Metanephros (tissue), 1 donor: Measurements from ENCODE around the gene SMG7. TPM values are rescaled to one million over a fixed set of nuclear protein-coding genes. Genes with fewer than 3 reads are reported as not detected.

Experiments used
- total RNA-seq: library from RNA; depleted of rRNA; stranded (reverse); fragments of >200 nt; gene quantifications from one replicate; pipeline ENCODE4 v1.2.3, GENCODE V29; 2014

The SMG7 gene, protein sequence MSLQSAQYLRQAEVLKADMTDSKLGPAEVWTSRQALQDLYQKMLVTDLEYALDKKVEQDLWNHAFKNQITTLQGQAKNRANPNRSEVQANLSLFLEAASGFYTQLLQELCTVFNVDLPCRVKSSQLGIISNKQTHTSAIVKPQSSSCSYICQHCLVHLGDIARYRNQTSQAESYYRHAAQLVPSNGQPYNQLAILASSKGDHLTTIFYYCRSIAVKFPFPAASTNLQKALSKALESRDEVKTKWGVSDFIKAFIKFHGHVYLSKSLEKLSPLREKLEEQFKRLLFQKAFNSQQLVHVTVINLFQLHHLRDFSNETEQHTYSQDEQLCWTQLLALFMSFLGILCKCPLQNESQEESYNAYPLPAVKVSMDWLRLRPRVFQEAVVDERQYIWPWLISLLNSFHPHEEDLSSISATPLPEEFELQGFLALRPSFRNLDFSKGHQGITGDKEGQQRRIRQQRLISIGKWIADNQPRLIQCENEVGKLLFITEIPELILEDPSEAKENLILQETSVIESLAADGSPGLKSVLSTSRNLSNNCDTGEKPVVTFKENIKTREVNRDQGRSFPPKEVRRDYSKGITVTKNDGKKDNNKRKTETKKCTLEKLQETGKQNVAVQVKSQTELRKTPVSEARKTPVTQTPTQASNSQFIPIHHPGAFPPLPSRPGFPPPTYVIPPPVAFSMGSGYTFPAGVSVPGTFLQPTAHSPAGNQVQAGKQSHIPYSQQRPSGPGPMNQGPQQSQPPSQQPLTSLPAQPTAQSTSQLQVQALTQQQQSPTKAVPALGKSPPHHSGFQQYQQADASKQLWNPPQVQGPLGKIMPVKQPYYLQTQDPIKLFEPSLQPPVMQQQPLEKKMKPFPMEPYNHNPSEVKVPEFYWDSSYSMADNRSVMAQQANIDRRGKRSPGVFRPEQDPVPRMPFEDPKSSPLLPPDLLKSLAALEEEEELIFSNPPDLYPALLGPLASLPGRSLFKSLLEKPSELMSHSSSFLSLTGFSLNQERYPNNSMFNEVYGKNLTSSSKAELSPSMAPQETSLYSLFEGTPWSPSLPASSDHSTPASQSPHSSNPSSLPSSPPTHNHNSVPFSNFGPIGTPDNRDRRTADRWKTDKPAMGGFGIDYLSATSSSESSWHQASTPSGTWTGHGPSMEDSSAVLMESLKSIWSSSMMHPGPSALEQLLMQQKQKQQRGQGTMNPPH
- 47.2 TPM for total RNA-seq

DNA sequence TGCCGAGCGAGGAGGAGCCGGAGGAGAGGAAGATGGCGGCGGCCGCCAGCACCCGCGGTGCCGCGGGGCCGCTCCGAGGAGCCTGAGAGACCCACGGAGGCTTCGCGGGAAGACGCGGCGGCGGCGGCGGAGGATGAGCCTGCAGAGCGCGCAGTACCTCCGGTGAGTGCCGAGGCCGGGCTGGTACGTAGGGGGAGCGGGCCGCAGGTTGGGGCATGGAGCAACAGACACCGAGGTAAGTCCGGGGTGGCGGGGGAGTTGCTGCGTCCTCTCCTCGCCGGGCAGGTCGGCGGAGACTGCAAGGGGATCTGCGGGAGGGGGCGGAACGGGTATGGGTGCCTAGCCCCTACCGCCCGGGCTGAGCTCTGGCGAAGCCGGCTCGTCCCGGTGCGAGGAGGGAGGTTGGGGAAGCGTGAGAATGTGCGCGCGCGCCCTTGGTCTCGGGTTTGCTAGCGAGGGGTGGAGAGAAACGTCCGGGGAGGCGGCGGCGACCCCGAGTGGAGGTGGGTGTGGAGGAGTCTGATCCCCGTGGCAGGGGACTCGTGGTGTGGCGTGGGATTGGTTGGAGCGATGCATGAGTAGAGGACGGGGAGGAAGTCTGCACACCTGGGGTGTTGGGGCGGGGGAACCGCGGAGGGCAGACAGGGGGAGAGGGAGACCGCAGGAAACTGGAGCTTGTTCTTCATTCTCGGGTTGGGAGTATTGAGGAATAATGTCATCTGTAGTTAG lies at the start of gene SMG7:
TSS of gene SMG7 (plus strand) at position 12 of the 729 bp plus-strand sequence. CDS start at position 134, 122 bp downstream.

DNA sequence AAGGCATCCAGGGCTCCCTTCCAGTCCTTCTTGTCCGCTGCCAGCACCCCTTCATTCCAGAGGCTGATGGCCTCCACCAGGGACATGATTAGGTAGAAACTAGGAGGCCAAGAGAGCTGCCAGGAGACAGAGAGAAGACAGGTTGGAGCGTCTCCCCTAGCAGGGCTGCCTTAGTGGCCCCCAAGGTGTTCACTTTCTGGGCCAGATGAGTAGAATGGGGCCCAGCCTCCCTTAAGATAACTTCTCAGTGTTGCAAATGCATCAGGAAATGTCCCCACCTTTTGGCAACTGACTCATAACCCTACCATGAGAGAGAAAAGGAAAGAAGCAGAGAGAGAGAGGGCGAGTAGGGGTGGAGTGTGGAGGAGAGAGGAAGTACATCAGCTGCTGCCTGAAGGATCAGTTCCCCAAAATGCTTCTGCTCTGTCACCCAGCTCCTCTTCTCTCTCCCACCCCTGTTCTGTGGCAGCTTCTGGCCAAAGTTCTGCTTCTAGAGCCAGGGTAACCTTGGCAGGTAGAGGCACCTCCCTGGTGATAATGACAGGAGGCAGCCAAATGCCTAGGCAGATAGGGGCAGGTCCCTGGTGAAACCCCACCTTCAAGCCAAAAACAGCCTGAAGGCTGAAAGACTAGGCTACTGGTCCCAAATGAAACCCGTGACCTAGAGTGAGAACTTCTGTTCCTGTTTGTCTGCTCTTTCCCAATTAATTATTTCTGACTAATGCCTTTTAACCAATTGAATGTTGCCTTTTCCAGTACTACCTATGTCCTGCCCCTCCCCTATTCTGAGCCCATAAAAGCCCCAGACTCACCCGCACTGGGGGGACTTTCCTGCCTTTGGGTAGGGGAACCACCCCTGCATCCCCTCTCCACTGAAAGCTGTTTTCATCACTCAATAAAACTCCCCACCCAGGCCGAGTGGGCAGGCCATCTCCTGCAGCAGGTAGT lies 118.2 kb downstream of the SMG7 start, which contains the start of gene NCF2:
TSS of gene NCF2 (minus strand) at position 216 of the 948 bp plus-strand sequence. CDS start at position 86, 130 bp downstream.

Other genes with a start within 250 kb of the SMG7 start
- 1.8 TPM for gene NMNAT2, start 54.1 kb upstream of the SMG7 start, total RNA-seq
- gene NCF2, start 118.0 kb downstream of the SMG7 start, total RNA-seq: 13.4 TPM
- gene ARPC5, start 163.3 kb downstream of the SMG7 start, total RNA-seq: 129 TPM
- not detected for gene APOBEC4, start 180.8 kb downstream of the SMG7 start, total RNA-seq